GM18858 (cell line): ENCODE data around the gene OTOL1.

ENCODE experiments used
- ATAC-seq: cut with Tn5 transposase; IDR thresholded peaks from one replicate; pipeline ENCODE4 v1.9.1; 2021; ENCODE audit not compliant: unreplicated experiment

OTOL1 gene

GRCh38 chr3:161496508-161496907 lies at the start of gene OTOL1:
OTOL1 (plus strand) TSS chr3:161496808; CDS start chr3:161496808, 0 bp downstream.
- no peak for ATAC-seq

DNA sequence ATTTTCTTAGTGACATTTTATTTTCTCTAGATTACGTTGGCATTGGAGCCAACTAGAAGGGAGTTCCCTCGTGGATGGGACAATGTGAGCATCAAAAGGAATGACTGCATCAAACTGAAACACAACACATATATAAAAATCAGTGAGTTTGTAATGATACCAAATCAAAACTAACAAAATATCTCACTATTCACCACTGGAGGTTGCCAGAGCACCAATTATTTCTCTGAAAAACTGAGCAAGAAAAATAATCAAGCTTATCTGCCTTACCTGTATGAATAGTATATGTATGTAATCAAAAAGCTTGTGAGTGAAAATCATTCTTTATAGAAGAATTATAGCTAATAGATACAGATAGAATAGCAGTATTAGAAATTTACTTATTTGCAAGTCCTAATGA lies 46.8 kb upstream of the OTOL1 start:
- ATAC-seq = no peak

DNA sequence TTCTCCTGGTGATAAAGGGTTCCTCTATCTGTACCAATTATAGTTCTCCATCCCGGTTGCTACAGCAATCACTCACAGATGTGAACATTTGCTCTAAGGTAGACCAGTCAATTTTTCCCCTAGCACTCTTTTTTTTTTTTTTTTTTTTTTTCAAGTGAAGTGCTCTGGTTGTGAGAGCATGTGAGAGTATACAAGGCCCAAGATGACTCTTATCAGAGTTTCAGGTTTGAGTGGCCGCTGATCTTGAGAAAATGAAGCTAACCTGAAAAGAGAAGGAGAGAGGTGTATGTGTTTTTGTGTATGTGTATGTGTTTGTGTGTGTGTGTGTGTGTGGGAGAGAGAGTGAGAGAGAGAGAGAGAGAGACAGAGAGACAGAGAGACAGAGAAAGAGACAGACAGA lies 44.4 kb upstream of the OTOL1 start:
- no peak for ATAC-seq

GRCh38 chr3:161454615-161455014 lies 42.0 kb upstream of the OTOL1 start:
- no peak for ATAC-seq

GRCh38 chr3:161455962-161456361 lies 40.6 kb upstream of the OTOL1 start:
- no peak for ATAC-seq

- ATAC-seq = no peak
Observed at GRCh38 chr3:161462138-161462537, 34.5 kb upstream of the OTOL1 start.

DNA sequence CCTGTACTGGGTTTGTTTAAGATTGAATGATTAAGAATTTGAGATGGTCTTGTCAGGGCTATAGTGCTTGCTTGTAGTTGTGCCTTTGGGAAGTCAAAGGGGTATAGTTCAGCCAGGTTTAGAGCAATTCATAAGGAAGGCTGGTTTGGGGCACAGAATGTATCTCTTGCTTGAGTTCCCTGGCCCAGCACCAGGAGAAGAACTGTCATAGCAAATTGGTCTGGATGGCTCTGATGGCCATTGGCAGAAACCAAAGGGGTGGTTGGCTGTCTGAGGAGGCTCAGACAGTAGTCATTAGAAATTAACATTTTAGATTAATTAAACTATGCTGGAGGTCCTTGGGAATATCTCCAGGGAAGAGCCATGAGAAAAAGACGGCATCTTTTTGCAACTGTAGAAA lies 25.4 kb upstream of the OTOL1 start:
- no peak for ATAC-seq

DNA sequence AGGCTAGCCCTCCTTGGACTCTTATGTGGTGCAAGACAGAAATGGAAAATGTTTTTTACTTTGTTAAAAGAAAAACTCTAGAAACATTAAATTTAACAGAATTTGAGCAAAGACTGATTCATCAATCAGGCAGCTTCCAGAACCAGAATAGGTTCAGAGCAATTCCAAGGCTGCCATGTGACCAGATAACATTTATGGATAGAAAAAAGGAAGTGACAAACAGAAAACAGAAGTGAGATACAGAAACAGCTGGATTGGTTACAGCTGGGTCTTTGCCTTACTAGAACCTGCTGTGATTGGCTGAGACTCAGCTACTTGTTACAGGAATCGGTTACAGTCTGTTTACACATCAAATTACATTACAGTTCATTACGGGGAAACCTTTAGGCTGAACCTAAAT lies 22.5 kb upstream of the OTOL1 start:
- ATAC-seq = no peak

- ATAC-seq = no peak
Observed at GRCh38 chr3:161474741-161475140, 21.9 kb upstream of the OTOL1 start.

DNA sequence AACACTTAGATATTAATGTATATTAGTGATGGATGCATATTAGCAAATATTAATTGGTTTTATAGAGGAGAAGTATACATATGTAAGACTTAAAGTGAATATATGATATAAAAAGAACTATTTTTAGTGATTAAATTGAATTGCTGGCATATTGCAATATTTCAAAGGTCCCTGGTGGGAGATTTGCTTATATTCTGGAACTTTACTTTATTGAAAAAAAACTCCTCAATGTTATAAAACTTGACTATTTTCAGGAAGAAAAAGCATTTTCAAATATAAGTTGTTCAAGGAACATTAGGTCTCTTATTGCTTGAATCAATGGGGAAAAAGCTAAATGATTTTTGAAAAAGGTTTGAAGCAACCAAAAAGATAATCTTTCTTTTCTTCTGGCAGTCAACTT lies 21.4 kb upstream of the OTOL1 start:
- no peak for ATAC-seq

- no peak for ATAC-seq
Observed at GRCh38 chr3:161475905-161476304, 20.7 kb upstream of the OTOL1 start.

GRCh38 chr3:161484226-161484625 lies 12.4 kb upstream of the OTOL1 start:
- ATAC-seq = no peak

- ATAC-seq = peak; percentile 34
Observed at GRCh38 chr3:161488284-161488683, 8.3 kb upstream of the OTOL1 start.

DNA sequence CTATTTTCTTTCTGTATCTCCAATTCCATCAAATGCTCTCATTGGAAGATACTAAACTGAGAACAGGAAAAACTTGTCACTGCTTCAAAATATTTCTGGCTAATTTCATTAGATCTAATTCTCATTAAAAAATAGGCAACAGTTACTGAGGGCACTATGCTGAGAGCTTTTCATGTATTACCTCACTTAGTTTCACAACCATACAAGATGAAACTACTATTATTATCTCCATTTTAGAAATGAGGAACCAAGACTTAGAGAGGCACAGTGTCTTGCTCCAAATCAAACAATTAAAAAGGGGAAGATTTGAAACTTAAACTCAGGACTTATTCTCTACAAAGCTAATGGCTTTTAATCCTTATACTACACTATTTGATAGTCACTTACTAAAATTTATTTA lies 7.2 kb upstream of the OTOL1 start:
- peak; percentile 98 for ATAC-seq

DNA sequence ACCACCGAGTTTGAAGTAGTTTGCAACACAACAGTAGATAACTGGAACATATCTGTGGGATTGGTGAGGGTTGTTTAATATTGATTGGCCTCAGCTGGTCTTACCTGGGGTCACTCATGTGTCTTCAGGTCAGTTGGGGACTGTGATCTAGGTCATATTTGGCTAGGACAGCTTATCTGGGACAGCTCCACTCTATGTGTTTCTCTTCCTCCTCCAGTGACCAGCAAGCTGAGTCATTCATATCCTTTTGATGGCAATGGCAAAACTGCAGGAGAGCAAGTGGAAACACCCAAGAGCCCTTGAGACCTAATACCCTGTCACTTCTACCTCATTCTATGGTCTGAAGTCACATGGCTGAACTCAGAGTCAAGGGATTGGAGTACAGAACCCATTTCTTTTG lies 5.8 kb upstream of the OTOL1 start:
- ATAC-seq = peak; percentile 31

DNA sequence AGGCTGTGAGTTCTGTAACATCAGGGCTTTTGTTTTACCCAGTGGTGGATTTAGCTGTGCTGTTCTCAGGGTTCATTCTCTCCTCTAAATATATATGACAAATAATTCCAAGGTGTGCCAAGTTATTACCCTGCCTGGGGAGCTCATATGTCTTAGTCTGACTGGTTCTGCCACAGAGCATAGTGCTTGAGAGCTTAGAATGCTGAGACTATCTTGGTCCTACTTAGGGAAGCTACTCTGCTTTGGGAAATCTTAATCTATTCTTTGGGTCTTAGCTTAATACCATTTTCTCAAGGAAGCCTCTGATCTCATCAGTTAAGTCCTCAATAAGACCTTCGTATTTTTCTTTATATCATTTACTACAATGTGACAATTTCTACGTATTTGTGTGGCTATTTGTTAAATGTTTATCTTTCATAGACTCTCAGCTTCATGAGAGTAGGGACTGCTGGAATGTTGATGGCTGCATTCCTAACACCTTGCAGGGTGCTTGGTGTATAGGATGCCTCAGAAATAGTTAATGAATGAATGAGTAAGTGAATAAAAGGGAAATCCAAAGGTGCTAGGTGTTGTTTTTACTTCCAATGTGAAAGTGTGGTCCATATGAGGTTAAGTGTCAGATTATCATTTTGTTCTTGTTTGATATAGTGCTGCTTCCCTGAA lies 1.8 kb downstream of the OTOL1 start:
- ATAC-seq = no peak

DNA sequence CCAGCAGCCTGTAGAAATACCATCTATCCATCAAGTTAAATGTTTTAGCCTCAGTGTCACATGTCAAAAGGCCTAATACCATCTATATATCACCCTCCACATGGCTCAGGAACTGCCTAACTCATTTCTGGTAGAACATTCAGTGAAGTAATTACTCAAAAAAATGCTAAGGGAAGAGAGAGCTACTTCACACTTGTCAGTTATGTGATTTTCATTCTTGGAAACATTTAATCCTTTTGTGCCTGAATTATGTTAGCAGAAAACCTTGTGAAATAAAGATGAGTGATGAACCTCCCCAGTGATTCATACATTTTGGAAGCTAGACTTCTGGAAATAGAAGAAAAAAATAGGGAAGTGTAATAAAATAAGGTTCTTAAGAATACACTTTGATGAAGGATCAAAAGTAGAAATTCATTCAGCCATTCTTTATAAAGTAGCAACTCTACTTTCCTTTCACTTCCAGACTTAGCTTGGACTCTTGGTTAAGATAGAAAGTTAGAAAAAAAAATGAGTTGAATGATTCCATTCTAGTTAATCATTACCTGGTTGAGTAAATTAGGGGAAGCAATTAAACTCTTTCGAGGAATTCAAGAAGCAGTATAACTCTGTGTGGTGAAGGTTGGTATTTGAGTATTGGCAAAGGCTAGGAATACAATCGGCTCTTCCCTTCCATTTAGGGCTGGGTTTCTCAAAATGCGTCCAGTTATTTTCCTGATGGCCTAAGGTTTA lies 3.6 kb downstream of the OTOL1 start:
- no peak for ATAC-seq

GRCh38 chr3:161503271-161503670 lies 6.7 kb downstream of the OTOL1 start:
- no peak for ATAC-seq

- ATAC-seq = peak; percentile 76
Observed at GRCh38 chr3:161508852-161509477, 12.4 kb downstream of the OTOL1 start.

GRCh38 chr3:161510510-161511260 lies 14.1 kb downstream of the OTOL1 start:
- no peak for ATAC-seq

- ATAC-seq = no peak
Observed at GRCh38 chr3:161523916-161524315, 27.3 kb downstream of the OTOL1 start.

DNA sequence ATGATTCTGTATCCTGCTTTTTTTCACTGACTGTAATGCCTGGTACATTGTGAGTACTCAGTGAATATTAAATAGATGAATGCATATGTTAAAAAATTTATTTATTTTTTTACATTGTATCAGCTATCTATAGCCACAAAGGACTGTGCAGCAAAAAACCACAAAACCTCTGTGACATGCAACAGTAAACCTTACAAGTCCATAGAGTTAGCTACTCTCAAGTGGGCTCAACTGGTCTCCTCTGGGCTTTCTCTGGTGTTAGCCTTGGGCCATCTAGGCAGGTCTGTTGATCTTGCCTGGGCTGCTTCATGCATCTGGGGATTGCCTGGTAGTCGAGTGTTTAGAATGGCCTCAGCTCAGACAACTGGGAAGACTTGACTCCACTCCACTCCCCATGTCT lies 35.3 kb downstream of the OTOL1 start:
- no peak for ATAC-seq
